ENCODE measurements around the gene PPIF.

Gene PPIF

DNA sequence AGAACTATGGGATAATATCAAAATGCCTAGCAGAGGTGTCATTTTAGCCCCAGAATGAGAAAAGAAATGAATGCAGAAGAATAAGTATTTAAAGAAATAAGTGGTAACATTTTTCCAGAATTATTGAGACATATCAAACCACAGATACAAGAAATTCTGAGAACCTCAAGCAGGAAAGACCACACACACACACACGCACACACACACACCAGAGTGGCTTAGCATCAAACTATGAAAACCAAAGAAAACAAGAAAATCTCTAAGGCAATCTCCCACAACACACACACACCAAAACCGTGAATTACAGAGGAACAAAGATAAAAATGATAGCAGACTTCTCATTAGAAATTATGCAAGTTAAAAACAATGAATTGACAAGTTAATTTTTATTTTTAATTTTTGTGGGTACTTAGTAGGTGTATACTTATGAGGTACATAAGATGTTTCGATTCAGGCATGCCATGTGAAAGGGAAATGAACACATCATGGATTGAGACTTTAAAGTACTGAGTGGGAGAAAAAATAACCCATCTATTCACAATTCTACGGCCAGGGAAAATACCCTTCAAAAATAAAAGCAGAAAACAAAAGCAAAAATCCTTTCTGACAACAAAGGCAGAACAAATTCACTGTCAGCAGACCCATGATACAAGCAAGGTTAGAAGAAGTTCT lies 14.6 kb downstream of the PPIF start:
- H2AFZ ChIP-seq (ENCODE audit: low read depth, low read length): no peak overlapping the region
- H3K4me3 ChIP-seq (ENCODE audit: low read length): no peak overlapping the region
- no peaks in the 10 kb centered on the region for H3K4me1 ChIP-seq (ENCODE audit: insufficient read depth, low read length)
- H3K36me3 ChIP-seq (ENCODE audit: insufficient read depth, low read length): no peaks in the 10 kb centered on the region
- H3K9me3 ChIP-seq (ENCODE audit: low read length): no peaks in the 10 kb centered on the region
- no peaks in the 10 kb centered on the region for H3K27me3 ChIP-seq (ENCODE audit: insufficient read depth, low read length)

DNA sequence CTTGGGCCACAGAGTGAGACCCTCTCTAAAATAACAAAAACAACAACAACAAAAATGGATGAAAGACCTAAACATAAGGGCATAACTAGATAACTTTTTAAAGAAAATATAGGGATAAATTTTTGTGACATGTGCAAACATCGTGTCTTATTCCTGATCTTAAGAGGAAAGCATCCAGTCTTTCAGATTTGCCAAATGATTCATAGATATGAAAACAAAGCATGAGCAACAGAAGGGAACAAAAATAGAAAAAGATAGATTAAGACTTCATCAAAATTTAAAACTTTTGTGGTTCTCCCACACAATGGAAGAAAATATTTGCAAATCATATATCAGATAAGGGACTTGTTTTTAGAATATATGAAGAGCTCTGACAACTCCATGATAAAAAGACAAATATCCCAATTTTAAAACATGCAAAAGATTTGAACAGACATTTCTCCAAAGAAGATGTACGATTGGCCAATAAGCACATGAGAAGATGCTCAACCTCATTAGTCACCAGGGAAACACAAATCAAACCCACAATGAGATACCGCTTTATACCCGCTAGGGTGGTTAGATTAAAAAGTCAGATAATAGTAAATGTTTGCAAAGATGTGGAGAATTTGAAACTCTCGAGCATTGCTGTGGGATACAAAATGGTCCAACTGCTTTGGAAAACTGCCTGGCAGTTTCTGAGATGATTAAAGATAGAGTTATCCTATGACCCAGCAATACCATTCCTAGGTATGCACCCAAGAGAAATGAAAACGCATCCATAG lies 20.3 kb downstream of the PPIF start:
- Histone ChIP-seq H3K4me3 (ENCODE audit: low read length) (no peak overlapping the region), H3K36me3 (ENCODE audit: insufficient read depth, low read length) (no peaks in the 10 kb centered on the region), H3K4me1 (ENCODE audit: insufficient read depth, low read length) (no peaks in the 10 kb centered on the region), H2AFZ (ENCODE audit: low read depth, low read length) (no peak overlapping the region), H3K9me3 (ENCODE audit: low read length) (no peaks in the 10 kb centered on the region), H3K27me3 (ENCODE audit: insufficient read depth, low read length) (no peaks in the 10 kb centered on the region)

DNA sequence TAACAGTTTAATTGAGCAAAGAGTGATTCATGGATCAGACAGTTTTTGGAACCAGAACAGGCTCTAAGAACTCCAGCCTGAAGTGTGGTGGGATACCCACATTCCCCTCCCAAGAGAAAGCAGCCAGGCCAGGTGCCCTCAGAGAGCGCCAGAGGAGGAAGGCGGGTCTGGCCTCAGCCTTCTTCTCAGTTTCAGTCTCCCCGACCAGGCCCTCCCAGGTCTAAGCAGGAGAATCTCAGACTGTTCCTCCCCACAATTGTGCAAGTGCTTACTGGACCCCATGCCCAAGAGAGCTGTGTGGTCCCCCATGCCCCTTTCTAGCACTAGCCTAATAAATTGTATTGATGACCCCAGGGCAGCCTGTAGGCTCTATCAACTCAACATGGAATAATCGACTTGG lies 25.6 kb downstream of the PPIF start:
- H3K9me3 ChIP-seq (ENCODE audit: low read length): no peaks in the 10 kb centered on the region
- H3K27me3 ChIP-seq (ENCODE audit: insufficient read depth, low read length): no peaks in the 10 kb centered on the region
- no peak overlapping the region for H2AFZ ChIP-seq (ENCODE audit: low read depth, low read length)
- H3K4me3 ChIP-seq (ENCODE audit: low read length): no peak overlapping the region
- no peaks in the 10 kb centered on the region for H3K4me1 ChIP-seq (ENCODE audit: insufficient read depth, low read length)
- no peaks in the 10 kb centered on the region for H3K36me3 ChIP-seq (ENCODE audit: insufficient read depth, low read length)

DNA sequence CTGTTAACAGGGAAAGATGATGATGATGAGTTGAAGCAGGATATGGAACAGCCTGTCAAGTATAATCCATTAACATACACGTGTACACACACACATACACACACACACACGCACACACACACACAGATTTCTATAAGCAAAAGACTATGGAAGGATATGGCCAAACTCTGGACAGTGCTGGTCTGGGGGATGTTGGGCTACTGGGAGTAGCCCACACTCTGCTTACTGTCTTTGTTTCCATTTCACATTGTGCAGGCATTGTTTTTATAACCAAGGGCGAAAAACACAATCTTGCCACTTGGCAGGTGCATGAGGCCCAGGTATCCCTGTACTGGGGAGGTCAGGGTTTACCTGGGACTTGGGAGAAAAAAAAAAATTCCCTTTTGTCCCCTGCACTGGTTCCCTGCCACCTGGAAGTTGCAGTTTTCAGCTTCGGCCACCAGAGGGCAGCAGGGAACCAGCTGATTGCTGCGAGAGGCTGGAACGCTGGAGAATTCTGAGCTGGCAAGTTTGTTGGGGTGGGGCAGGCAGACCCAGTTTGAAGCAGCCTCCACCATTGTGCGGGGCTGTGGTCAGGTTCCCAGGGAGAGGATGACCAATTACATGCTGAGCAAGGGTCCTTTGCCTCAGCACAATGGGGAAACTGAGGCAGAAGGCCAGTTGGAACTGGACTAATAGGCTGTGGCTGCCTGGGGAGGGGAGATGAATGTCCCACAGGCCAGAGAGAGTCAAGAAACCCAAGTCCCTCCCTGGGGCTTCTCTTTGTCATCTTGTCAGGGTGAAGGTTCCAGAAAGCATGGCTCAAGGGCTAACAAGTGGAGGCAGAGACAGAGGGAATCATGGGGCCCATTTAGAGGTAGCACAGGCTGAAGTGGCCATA lies 27.3 kb downstream of the PPIF start:
- no peak overlapping the region for H2AFZ ChIP-seq (ENCODE audit: low read depth, low read length)
- no peaks in the 10 kb centered on the region for H3K9me3 ChIP-seq (ENCODE audit: low read length)
- H3K4me1 ChIP-seq (ENCODE audit: insufficient read depth, low read length): no peaks in the 10 kb centered on the region
- H3K27me3 ChIP-seq (ENCODE audit: insufficient read depth, low read length): no peaks in the 10 kb centered on the region
- no peak overlapping the region for H3K4me3 ChIP-seq (ENCODE audit: low read length)
- H3K36me3 ChIP-seq (ENCODE audit: insufficient read depth, low read length): no peaks in the 10 kb centered on the region

DNA sequence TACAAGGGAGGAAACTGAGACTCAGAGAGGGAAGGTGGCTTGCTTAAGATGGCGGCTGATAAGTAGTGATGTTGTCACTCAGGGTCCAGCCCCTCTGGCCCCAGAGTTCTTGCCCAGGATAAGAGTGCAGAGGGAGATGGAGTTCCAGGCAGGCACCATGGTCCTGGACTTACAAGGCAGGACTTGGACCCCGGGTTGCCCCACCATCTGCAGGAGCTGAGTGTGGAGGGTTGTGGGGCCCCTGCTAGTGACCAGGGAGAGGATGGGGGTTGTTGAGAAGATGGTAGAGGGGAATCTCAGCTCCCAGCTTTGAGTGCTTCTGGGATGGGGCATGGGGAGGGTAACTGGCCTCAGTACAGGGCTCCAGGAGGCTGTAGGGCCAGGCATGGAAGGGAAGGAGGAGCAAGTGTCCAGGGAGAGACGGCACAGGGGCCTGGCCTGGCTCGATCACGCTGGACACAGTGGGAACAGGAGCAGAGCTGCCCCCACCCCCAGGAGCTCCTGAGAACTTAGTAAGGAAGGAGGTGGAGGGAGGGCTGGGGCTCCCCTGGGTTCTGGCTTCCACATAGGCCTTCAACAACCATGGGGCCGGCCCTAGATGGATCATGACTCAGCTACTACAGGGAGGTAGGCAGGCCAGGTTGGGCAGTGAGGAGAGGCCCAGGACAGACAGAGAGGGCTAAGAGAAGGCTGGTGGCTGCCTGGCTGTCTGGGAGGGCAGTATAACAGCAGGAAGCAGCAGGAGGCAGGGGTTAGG lies 28.2 kb downstream of the PPIF start:
- H3K27me3 ChIP-seq (ENCODE audit: insufficient read depth, low read length): no peaks in the 10 kb centered on the region

DNA sequence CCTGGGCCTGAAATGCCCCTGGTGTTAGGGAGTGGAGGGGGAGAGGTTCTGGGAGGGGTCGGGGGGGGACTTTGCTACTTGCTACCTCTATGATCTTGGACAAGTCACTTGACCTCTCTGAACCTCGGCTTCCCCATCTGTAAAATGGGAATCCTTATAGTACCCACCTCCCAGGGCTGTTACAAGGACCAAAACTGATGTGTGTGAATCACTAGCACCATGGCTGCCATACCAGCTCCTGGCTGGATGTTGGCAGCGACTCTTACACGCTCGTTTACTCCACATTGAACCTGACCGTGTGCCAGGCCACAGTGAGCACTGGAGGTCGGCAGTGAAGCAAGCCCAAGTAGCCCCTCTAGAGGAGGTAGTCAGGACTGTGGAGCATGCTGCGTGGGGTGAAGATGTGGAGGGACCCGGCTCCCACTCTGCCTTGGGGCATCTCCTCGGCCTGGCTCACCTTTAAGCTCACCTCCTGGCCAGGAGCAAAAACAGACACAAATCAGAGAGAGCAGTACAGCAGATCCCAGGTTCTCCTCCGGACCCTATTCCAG lies 28.9 kb downstream of the PPIF start:
- Histone ChIP-seq H3K9me3 (ENCODE audit: low read length) (no peaks in the 10 kb centered on the region), H3K36me3 (ENCODE audit: insufficient read depth, low read length) (no peaks in the 10 kb centered on the region), H3K27me3 (ENCODE audit: insufficient read depth, low read length) (no peaks in the 10 kb centered on the region), H3K4me1 (ENCODE audit: insufficient read depth, low read length) (no peaks in the 10 kb centered on the region), H3K4me3 (ENCODE audit: low read length) (no peak overlapping the region), H2AFZ (ENCODE audit: low read depth, low read length) (no peak overlapping the region)

More for the DNA sequence above, 28.2 kb downstream of the PPIF start:
- no peaks in the 10 kb centered on the region for H3K36me3 ChIP-seq (ENCODE audit: insufficient read depth, low read length)
- no peaks in the 10 kb centered on the region for H3K4me1 ChIP-seq (ENCODE audit: insufficient read depth, low read length)
- no peak overlapping the region for H3K4me3 ChIP-seq (ENCODE audit: low read length)
- no peaks in the 10 kb centered on the region for H3K9me3 ChIP-seq (ENCODE audit: low read length)
- H2AFZ ChIP-seq (ENCODE audit: low read depth, low read length): no peak overlapping the region

DNA sequence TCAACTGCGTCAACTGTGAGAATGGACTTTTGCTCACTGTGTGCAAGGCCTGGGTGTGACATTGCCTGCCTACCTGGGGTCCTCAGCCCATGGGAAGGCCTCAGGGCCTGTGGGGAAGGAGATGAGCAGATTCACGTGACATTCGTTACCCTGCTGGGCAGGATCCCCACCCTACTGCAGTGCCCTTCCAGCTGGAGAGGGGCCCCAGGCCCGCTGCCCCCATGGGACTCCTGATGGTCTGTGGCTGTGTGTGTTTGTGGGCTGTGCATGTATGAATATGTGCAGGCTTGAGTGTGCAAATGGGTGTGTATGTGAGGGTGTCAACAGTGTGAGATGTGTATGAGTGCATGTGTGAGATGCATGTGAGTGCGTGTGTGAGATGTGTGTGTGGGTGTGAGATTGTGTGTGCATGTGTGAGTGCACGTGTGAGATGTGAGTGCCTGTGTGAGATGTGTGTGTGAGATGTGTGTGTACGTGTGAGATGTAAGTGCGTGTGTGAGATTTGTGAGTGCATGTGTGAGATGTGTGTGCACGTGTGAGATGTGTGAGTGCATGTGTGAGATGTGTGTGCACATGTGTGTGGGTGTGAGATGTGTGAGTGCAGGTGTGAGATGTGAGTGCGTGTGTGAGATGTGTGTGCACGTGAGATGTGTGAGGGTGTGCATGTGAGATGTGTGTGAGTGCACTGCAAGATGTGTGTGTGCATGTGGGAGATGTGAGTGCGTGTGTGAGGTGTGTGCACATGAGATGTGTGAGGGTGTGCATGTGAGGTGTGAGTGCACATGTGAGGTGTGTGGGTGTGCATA lies 29.7 kb downstream of the PPIF start:
- Histone ChIP-seq H2AFZ (ENCODE audit: low read depth, low read length) (no peak overlapping the region), H3K27me3 (ENCODE audit: insufficient read depth, low read length) (no peaks in the 10 kb centered on the region), H3K9me3 (ENCODE audit: low read length) (no peaks in the 10 kb centered on the region), H3K36me3 (ENCODE audit: insufficient read depth, low read length) (no peaks in the 10 kb centered on the region), H3K4me1 (ENCODE audit: insufficient read depth, low read length) (peaks cover 6% of the 10 kb centered on the region), H3K4me3 (ENCODE audit: low read length) (no peak overlapping the region)

DNA sequence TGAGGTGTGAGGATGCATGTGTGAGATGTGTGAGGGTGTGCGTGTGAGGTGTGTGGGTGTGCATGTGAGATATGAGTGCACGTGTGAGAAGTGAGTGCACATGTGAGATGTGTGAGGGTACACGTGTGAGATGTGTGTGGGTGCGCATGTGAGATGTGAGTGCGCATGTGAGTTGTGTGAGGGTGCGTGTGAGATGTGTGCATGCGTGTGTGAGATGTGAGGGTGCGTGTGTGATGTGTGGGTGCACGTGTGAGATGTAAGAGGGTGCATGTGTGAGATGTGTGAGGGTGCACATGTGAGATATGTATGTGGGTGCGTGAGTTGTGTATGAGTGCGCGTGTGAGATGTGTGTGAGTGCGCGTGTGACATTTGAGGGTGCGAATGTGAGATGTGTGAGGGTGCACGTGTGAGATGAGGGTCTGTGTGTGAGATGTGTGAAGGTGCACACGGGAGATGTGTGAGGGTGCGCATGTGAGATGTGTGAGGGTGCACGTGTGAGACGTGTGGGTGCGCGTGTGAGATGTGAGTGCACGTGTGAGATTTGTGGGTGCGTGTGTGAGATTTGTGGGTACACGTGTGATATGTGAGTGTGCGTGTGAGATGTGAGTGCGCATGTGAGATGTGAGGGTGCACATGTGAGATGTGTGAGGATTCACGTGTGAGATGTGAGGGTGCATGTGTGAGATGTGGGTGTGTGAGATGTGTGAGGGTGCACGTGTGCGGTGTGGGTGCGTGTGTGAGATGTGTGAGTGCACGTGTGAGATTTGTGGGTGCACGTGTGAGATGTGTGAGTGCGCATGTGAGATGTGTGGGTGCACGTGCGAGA lies 30.5 kb downstream of the PPIF start:
- Histone ChIP-seq H3K36me3 (ENCODE audit: insufficient read depth, low read length) (no peaks in the 10 kb centered on the region), H3K4me3 (ENCODE audit: low read length) (no peak overlapping the region), H3K9me3 (ENCODE audit: low read length) (no peaks in the 10 kb centered on the region), H2AFZ (ENCODE audit: low read depth, low read length) (no peak overlapping the region), H3K27me3 (ENCODE audit: insufficient read depth, low read length) (no peaks in the 10 kb centered on the region), H3K4me1 (ENCODE audit: insufficient read depth, low read length) (peaks cover 13% of the 10 kb centered on the region)

DNA sequence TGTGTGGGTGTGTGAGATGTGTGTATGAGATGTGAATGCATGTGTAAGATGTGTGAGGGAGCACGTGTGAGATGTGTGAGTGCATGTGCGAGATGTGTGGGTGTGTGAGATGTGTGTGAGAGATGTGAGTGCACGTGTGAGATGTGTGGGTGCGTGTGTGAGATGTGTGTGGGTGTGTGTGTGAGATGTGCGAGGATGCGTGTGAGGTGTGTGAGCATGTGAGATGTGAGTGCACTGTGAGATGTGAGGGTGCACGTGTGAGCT lies 31.0 kb downstream of the PPIF start:
- Histone ChIP-seq H2AFZ (ENCODE audit: low read depth, low read length) (no peak overlapping the region), H3K9me3 (ENCODE audit: low read length) (no peaks in the 10 kb centered on the region), H3K4me3 (ENCODE audit: low read length) (no peak overlapping the region), H3K27me3 (ENCODE audit: insufficient read depth, low read length) (no peaks in the 10 kb centered on the region), H3K4me1 (ENCODE audit: insufficient read depth, low read length) (peaks cover 15% of the 10 kb centered on the region), H3K36me3 (ENCODE audit: insufficient read depth, low read length) (no peaks in the 10 kb centered on the region)

DNA sequence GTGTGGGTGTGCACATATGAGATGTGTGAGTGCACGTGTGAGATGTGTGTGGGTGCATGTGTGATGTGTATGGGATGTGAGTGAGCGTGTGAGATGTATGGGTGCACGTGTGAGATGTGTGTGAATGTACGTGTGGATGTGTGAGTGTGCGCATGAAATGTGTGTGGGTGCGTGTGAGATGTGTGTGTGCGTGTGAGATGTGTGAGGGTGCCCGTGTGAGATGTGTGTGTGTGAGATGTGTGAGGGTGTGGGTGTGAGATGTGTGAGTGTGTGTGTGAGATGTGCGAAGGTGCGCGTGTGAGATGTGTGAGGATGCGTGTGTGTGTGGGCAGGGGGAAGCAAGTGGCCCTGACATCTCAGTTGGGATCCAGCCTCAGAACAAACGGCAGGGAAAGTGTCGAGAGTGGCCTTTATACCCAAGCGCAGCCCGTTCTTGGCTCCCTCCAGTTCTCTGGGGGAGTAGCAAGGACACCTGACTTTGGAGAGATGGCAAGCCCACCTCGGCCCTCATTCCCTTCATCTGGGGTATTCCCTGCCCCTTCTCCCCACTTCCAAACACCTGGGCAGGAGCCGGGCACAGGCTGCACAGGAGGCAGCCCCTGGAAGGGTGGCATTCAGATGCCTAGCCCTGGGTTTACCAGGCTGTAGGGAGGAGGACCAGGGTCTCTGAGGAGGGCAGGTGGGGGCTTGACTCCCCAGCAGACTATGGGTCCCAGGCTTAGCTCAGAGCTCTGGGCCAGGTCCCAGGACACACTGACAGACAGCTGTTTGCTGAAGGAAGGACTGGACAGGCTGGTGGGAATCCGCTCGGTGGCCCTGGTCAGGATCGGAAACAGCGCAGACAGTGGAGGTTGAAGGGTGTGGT lies 31.6 kb downstream of the PPIF start:
- Histone ChIP-seq H3K4me3 (ENCODE audit: low read length) (no peak overlapping the region), H3K9me3 (ENCODE audit: low read length) (no peaks in the 10 kb centered on the region), H3K27me3 (ENCODE audit: insufficient read depth, low read length) (no peaks in the 10 kb centered on the region), H2AFZ (ENCODE audit: low read depth, low read length) (no peak overlapping the region), H3K36me3 (ENCODE audit: insufficient read depth, low read length) (no peaks in the 10 kb centered on the region), H3K4me1 (ENCODE audit: insufficient read depth, low read length) (peaks cover 15% of the 10 kb centered on the region)
